ENCODE results near the gene CACFD1. TPM values are rescaled to one million over a fixed set of nuclear protein-coding genes. Genes with fewer than 3 reads are reported as not detected.
"Not testable (repeated sequence)": the region's sequence is repeated elsewhere in the genome, so short reads cannot be mapped to it uniquely, and the experiment has no call there.

Gene CACFD1
- total RNA-seq, 1 experiment from 2014 or later, result 7.5 TPM

GRCh38 chr9:133448487-133448972 lies 11.2 kb upstream of the CACFD1 start:
- no peaks in the 10 kb centered on the region for H3K9me3 ChIP-seq (ENCODE audit: low read length)
- H3K4me1 ChIP-seq (ENCODE audit: insufficient read depth, low read length), result peaks cover 6% of the 10 kb centered on the region; the same call in 1 of the 2 replicates
- no peak overlapping the region for H3K4me2 ChIP-seq (ENCODE audit: low read length)
- no peaks in the 10 kb centered on the region for H3K79me2 ChIP-seq (ENCODE audit: low read length)
- no peak overlapping the region for H3K4me3 ChIP-seq (ENCODE audit: low read length)
- ChIA-PET CTCF (no interaction called here), POLR2A (ENCODE audit: unreplicated experiment) (no interaction called here)
- no peaks in the 10 kb centered on the region for H3K9me2 ChIP-seq (replicated peaks; ENCODE audit: low read length)
- H3K27me3 ChIP-seq (ENCODE audit: low read length), result no peaks in the 10 kb centered on the region
- H4K20me1 ChIP-seq (ENCODE audit: low read length), result no peaks in the 10 kb centered on the region
- DNase-seq (no peak), ATAC-seq (no peak)
- intact Hi-C loops (cut with micrococcal nuclease), result no loop called here
- no peaks in the 10 kb centered on the region for H3F3A ChIP-seq (ENCODE audit: low read length, unreplicated experiment)
- H3K27ac ChIP-seq (ENCODE audit: low read length), result no peak overlapping the region
- no peak overlapping the region for H2AFZ ChIP-seq (ENCODE audit: low read length)
- H3K36me3 ChIP-seq (ENCODE audit: low read depth, low read length), result no peaks in the 10 kb centered on the region
- BruUV-seq (replicated peaks), result no TSS peak
- H3K9ac ChIP-seq (ENCODE audit: low read length), result no peak overlapping the region
- no peak for TF ChIP-seq CTCF (conservative IDR thresholded peaks at IDR 0.05; ENCODE audit: low read depth, low read length)
- no peak for TF ChIP-seq EZH2phosphoT487 (IDR thresholded peaks at IDR 0.05; ENCODE audit: borderline replicate concordance, low read length)
- no peak for TF ChIP-seq EZH2 (IDR thresholded peaks at IDR 0.05; ENCODE audit: low read length, unreplicated experiment)

GRCh38 chr9:133449760-133450159 lies 10.0 kb upstream of the CACFD1 start:
- ChIA-PET POLR2A (ENCODE audit: unreplicated experiment) (no interaction called here), CTCF (no interaction called here)
- H3K9me3 ChIP-seq (ENCODE audit: low read length), result no peaks in the 10 kb centered on the region
- H3F3A ChIP-seq (ENCODE audit: low read length, unreplicated experiment), result no peaks in the 10 kb centered on the region
- no peak overlapping the region for H3K4me3 ChIP-seq (ENCODE audit: low read length)
- no peaks in the 10 kb centered on the region for H4K20me1 ChIP-seq (ENCODE audit: low read length)
- intact Hi-C loops (cut with micrococcal nuclease), result no loop called here
- H3K9ac ChIP-seq (ENCODE audit: low read length), result no peak overlapping the region
- H3K9me2 ChIP-seq (replicated peaks; ENCODE audit: low read length), result no peaks in the 10 kb centered on the region
- no TSS peak for BruUV-seq (replicated peaks)
- ATAC-seq (peak; percentile 99), DNase-seq (peak; percentile 77)
- H3K27ac ChIP-seq (ENCODE audit: low read length), result no peak overlapping the region
- TF ChIP-seq EZH2phosphoT487 (IDR thresholded peaks at IDR 0.05; ENCODE audit: borderline replicate concordance, low read length) (no peak), CTCF (conservative IDR thresholded peaks at IDR 0.05; ENCODE audit: low read depth, low read length) (no peak), EZH2 (IDR thresholded peaks at IDR 0.05; ENCODE audit: low read length, unreplicated experiment) (no peak)
- no peaks in the 10 kb centered on the region for H3K79me2 ChIP-seq (ENCODE audit: low read length)
- peaks cover 6% of the 10 kb centered on the region; the same call in 1 of the 2 replicates for H3K4me1 ChIP-seq (ENCODE audit: insufficient read depth, low read length)
- no peak overlapping the region for H2AFZ ChIP-seq (ENCODE audit: low read length)
- H3K4me2 ChIP-seq (ENCODE audit: low read length), result no peak overlapping the region
- H3K36me3 ChIP-seq (ENCODE audit: low read depth, low read length), result no peaks in the 10 kb centered on the region
- H3K27me3 ChIP-seq (ENCODE audit: low read length), result no peaks in the 10 kb centered on the region

GRCh38 chr9:133451865-133452264 lies 7.9 kb upstream of the CACFD1 start:
- ATAC-seq; DNase-seq; intact Hi-C loops (cut with micrococcal nuclease); H3K9me2 ChIP-seq (replicated peaks; ENCODE audit: low read length); H3K4me1 ChIP-seq (ENCODE audit: insufficient read depth, low read length); H3K79me2 ChIP-seq (ENCODE audit: low read length); H3K4me2 ChIP-seq (ENCODE audit: low read length); BruUV-seq (replicated peaks); H2AFZ ChIP-seq (ENCODE audit: low read length); H3K36me3 ChIP-seq (ENCODE audit: low read depth, low read length); H3K9ac ChIP-seq (ENCODE audit: low read length); H4K20me1 ChIP-seq (ENCODE audit: low read length); H3K27ac ChIP-seq (ENCODE audit: low read length); H3K4me3 ChIP-seq (ENCODE audit: low read length); H3F3A ChIP-seq (ENCODE audit: low read length, unreplicated experiment); CTCF ChIA-PET; H3K9me3 ChIP-seq (ENCODE audit: low read length); H3K27me3 ChIP-seq (ENCODE audit: low read length); POLR2A ChIA-PET (ENCODE audit: unreplicated experiment): not testable (repeated sequence)
